Dermis blood vessel endothelial cell (primary cell): Measurements from ENCODE around the gene EIF4G3. TPM values are rescaled to one million over a fixed set of nuclear protein-coding genes. Genes with fewer than 3 reads are reported as not detected.
"Not testable (repeated sequence)": the region's sequence is repeated elsewhere in the genome, so short reads cannot be mapped to it uniquely, and the experiment has no call there.

ENCODE experiments used
- DNase-seq: peaks from one replicate; pipeline ENCODE4 v3.0.0; 2010
- total RNA-seq: library from RNA; depleted of rRNA; stranded (reverse); fragments of >200 nt; gene quantifications from 2 replicates; pipeline ENCODE4 v1.2.3, GENCODE V29; 2014

EIF4G3 gene
- total RNA-seq, 1 donor from 2014 or later, result 39.8 TPM

GRCh38 chr1:20867847-20868246, 308.9 kb downstream of the EIF4G3 start:
- DNase-seq, result no peak

- DNase-seq, result no peak
These were observed 309.6 kb downstream of the EIF4G3 start for GRCh38 chr1:20867062-20867461.

GRCh38 chr1:20865001-20865400, 311.7 kb downstream of the EIF4G3 start:
- DNase-seq, result no peak

GRCh38 chr1:20854529-20854928, 322.2 kb downstream of the EIF4G3 start:
- no peak for DNase-seq

GRCh38 chr1:20851791-20852190, 324.9 kb downstream of the EIF4G3 start:
- DNase-seq, result not testable (repeated sequence)

- DNase-seq, result no peak
These were observed 326.7 kb downstream of the EIF4G3 start for GRCh38 chr1:20850021-20850420.

- DNase-seq, result no peak
These were observed 327.6 kb downstream of the EIF4G3 start for GRCh38 chr1:20849100-20849499.

GRCh38 chr1:20848162-20848561, 328.5 kb downstream of the EIF4G3 start:
- DNase-seq, result peak; percentile 38

- DNase-seq, result peak; percentile 59
These were observed 329.1 kb downstream of the EIF4G3 start for GRCh38 chr1:20847611-20848080.

GRCh38 chr1:20846461-20847374, 330.0 kb downstream of the EIF4G3 start:
- DNase-seq, result no peak

- peak; percentile 41 for DNase-seq
These were observed 336.0 kb downstream of the EIF4G3 start for GRCh38 chr1:20840731-20841130.

GRCh38 chr1:20837554-20838192, 339.0 kb downstream of the EIF4G3 start:
- no peak for DNase-seq

- DNase-seq, result no peak
These were observed 340.5 kb downstream of the EIF4G3 start for GRCh38 chr1:20836230-20836629.

GRCh38 chr1:20834780-20835179, 341.9 kb downstream of the EIF4G3 start:
- no peak for DNase-seq

- no peak for DNase-seq
These were observed 342.5 kb downstream of the EIF4G3 start for GRCh38 chr1:20834192-20834591.

- DNase-seq, result no peak
These were observed 346.3 kb downstream of the EIF4G3 start for GRCh38 chr1:20830378-20830777.

GRCh38 chr1:20829946-20830345, 346.8 kb downstream of the EIF4G3 start:
- DNase-seq, result no peak

- DNase-seq, result no peak
These were observed 347.2 kb downstream of the EIF4G3 start for GRCh38 chr1:20829531-20829930.

- no peak for DNase-seq
These were observed 352.9 kb downstream of the EIF4G3 start for GRCh38 chr1:20823845-20824244.

GRCh38 chr1:20821466-20821865, 355.2 kb downstream of the EIF4G3 start:
- no peak for DNase-seq

- no peak for DNase-seq
These were observed 356.9 kb downstream of the EIF4G3 start for GRCh38 chr1:20819818-20820217.

GRCh38 chr1:20814534-20814871, 362.2 kb downstream of the EIF4G3 start:
- no peak for DNase-seq

- DNase-seq, result no peak
These were observed 364.8 kb downstream of the EIF4G3 start for GRCh38 chr1:20811916-20812315.

- no peak for DNase-seq
These were observed 383.5 kb downstream of the EIF4G3 start for GRCh38 chr1:20793236-20793635.
